Central memory CD8-positive, alpha-beta T cell (primary cell): ENCODE data around the gene PCDHGB6.
"Not testable (repeated sequence)": the region's sequence is repeated elsewhere in the genome, so short reads cannot be mapped to it uniquely, and the experiment has no call there.

Experiments used
- ATAC-seq: fragments of 150-1000 bp; cut with Tn5 transposase; replicated peaks from 2 replicates; pipeline ENCODE4 v1.10.0; 2022; ENCODE audit warnings: mild to moderate bottlenecking, moderate FRiP score, moderate number of reproducible peaks; ENCODE audit not compliant: poor library complexity, severe bottlenecking; ENCODE audit errors: extremely low read depth
- DNase-seq, 2 donors: peaks; one replicate each; pipeline ENCODE4 v3.0.0; 2021; ENCODE audit warnings: low spot score in 2 of 2
- H3K27ac Mint-ChIP-seq: one replicate; pipeline ENCODE4 v1.8.0; 2022; ENCODE audit warnings: low read depth, mild to moderate bottlenecking, moderate library complexity, mixed read lengths
- H3K27me3 Mint-ChIP-seq: one replicate; pipeline ENCODE4 v1.8.0; 2022; ENCODE audit warnings: mixed read lengths
- H3K36me3 Mint-ChIP-seq: one replicate; pipeline ENCODE4 v1.8.0; 2022; ENCODE audit warnings: mild to moderate bottlenecking, moderate library complexity, mixed read lengths; ENCODE audit not compliant: insufficient read depth
- H3K4me1 Mint-ChIP-seq: one replicate; pipeline ENCODE4 v1.8.0; 2022; ENCODE audit warnings: mixed read lengths
- H3K4me3 Mint-ChIP-seq: one replicate; pipeline ENCODE4 v1.8.0; 2022; ENCODE audit warnings: mild to moderate bottlenecking, moderate library complexity, mixed read lengths
- H3K9me3 Mint-ChIP-seq: one replicate; pipeline ENCODE4 v1.8.0; 2022; ENCODE audit warnings: mixed read lengths

Gene PCDHGB6

GRCh38 chr5:141375444-141376155 lies 32.2 kb upstream of the PCDHGB6 start:
- not testable (repeated sequence) for ATAC-seq, DNase-seq, H3K9me3 Mint-ChIP-seq, H3K36me3 Mint-ChIP-seq, H3K4me1 Mint-ChIP-seq, H3K27ac Mint-ChIP-seq, H3K4me3 Mint-ChIP-seq
- H3K27me3 Mint-ChIP-seq, result peaks cover 21% of the 10 kb centered on the region

- Mint-ChIP-seq H3K36me3 (peaks cover 3% of the 10 kb centered on the region), H3K9me3 (peaks cover 13% of the 10 kb centered on the region), H3K27me3 (peaks cover 49% of the 10 kb centered on the region), H3K4me3 (peak within 1 kb of the TSS; percentile 52), H3K4me1 (no peaks in the 10 kb centered on the region), H3K27ac (no peak within 1 kb of the TSS)
- no peak for DNase-seq
- no peak for ATAC-seq
These were observed 25.1 kb upstream of the PCDHGB6 start, which contains the start of gene PCDHGA7 for GRCh38 chr5:141382469-141383294. PCDHGA7 (plus strand) TSS chr5:141382742; CDS start chr5:141382900, 158 bp downstream.

DNA sequence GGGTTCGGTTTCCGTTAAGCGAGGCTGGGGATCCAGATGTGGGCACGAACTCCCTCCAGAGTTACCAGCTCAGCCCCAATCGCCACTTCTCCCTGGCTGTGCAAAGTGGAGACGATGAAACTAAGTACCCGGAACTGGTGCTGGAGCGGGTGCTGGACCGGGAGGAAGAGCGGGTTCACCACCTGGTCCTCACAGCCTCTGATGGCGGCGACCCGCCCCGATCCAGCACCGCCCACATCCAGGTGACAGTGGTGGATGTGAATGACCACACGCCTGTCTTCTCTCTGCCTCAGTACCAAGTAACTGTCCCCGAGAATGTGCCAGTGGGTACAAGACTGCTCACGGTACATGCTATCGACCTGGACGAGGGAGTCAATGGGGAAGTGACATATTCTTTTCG lies 24.5 kb upstream of the PCDHGB6 start:
- ATAC-seq (no peak), DNase-seq (no peak)
- H3K36me3 Mint-ChIP-seq, result peaks cover 3% of the 10 kb centered on the region
- H3K4me1 Mint-ChIP-seq, result no peaks in the 10 kb centered on the region
- H3K27me3 Mint-ChIP-seq, result peaks cover 52% of the 10 kb centered on the region
- H3K4me3 Mint-ChIP-seq, result peak overlapping the region; percentile 52
- no peak overlapping the region for H3K27ac Mint-ChIP-seq
- H3K9me3 Mint-ChIP-seq, result peaks cover 14% of the 10 kb centered on the region

DNA sequence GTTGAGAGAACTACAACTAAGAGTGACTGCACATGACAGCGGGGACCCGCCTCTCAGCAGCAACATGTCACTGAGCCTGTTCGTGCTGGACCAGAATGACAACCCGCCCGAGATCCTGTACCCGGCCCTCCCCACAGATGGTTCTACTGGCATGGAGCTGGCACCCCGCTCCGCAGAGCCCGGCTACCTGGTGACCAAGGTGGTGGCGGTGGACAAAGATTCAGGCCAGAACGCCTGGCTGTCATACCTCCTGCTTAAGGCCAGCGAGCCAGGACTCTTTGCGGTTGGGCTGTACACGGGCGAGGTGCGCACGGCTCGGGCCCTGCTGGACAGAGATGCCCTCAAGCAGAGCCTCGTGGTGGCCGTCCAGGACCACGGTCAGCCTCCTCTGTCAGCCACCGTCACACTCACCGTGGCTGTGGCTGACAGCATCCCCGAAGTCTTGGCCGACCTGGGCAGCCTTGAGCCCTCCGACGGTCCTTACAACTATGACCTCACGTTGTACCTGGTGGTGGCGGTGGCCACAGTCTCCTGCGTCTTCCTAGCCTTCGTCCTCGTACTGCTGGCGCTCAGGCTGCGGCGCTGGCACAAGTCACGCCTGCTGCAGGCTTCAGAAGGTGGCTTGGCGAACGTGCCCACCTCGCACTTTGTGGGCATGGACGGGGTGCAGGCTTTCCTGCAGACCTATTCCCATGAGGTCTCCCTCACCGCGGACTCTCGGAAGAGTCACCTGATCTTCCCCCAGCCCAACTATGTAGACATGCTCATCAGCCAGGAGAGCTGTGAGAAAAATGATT lies 23.2 kb upstream of the PCDHGB6 start:
- Mint-ChIP-seq H3K4me1 (no peaks in the 10 kb centered on the region), H3K9me3 (peaks cover 14% of the 10 kb centered on the region), H3K36me3 (peaks cover 3% of the 10 kb centered on the region), H3K27ac (no peak overlapping the region), H3K27me3 (peaks cover 62% of the 10 kb centered on the region), H3K4me3 (no peak overlapping the region)
- DNase-seq (no peak), ATAC-seq (no peak)

DNA sequence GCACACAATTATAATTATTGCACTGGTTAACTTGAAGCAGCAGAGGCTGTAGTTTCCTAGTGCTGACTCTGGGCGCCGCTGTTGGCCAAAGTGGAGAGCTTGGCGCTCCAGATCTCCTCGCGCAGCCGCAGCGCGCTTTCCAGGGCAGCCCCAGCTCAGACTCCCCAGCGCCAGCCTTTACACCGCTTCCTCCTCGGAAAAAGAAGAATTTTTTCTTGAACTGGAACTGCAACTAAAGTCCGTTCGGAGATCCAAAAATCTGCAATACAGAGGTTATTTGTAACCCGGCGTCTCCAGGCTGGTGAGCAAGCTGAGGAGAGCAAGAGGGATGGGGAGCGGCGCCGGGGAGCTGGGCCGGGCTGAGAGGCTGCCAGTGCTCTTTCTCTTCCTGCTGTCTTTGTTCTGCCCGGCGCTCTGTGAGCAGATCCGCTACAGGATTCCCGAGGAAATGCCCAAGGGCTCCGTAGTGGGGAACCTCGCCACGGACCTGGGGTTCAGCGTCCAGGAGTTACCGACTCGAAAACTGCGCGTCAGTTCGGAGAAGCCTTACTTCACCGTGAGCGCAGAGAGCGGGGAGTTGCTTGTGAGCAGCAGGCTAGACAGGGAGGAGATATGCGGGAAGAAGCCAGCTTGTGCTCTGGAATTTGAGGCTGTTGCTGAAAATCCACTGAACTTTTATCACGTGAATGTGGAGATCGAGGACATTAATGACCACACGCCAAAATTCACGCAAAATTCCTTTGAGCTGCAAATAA lies 20.1 kb upstream of the PCDHGB6 start, which contains the start of gene PCDHGB4:
Gene PCDHGB4 (plus strand): TSS at position 142 of the 755 bp plus-strand sequence. CDS start 187 bp downstream, at position 329.
- Mint-ChIP-seq H3K9me3 (peaks cover 24% of the 10 kb centered on the region), H3K27me3 (peaks cover 79% of the 10 kb centered on the region)
- peak; percentile 19 for ATAC-seq
- DNase-seq, H3K4me1 Mint-ChIP-seq, H3K36me3 Mint-ChIP-seq, H3K4me3 Mint-ChIP-seq, H3K27ac Mint-ChIP-seq: not testable (repeated sequence)

GRCh38 chr5:141388661-141389060 lies 19.2 kb upstream of the PCDHGB6 start:
- ATAC-seq (no peak), DNase-seq (no peak)
- Mint-ChIP-seq H3K4me3 (no peak overlapping the region), H3K4me1 (no peaks in the 10 kb centered on the region), H3K36me3 (peaks cover 2% of the 10 kb centered on the region), H3K9me3 (peaks cover 25% of the 10 kb centered on the region), H3K27ac (no peak overlapping the region), H3K27me3 (peaks cover 73% of the 10 kb centered on the region)

- Mint-ChIP-seq H3K36me3 (peaks cover 2% of the 10 kb centered on the region), H3K4me1 (no peaks in the 10 kb centered on the region), H3K4me3 (no peak overlapping the region), H3K9me3 (peaks cover 25% of the 10 kb centered on the region), H3K27ac (no peak overlapping the region), H3K27me3 (peaks cover 66% of the 10 kb centered on the region)
- ATAC-seq (no peak), DNase-seq (no peak)
These were observed 18.4 kb upstream of the PCDHGB6 start for GRCh38 chr5:141389153-141390042.

DNA sequence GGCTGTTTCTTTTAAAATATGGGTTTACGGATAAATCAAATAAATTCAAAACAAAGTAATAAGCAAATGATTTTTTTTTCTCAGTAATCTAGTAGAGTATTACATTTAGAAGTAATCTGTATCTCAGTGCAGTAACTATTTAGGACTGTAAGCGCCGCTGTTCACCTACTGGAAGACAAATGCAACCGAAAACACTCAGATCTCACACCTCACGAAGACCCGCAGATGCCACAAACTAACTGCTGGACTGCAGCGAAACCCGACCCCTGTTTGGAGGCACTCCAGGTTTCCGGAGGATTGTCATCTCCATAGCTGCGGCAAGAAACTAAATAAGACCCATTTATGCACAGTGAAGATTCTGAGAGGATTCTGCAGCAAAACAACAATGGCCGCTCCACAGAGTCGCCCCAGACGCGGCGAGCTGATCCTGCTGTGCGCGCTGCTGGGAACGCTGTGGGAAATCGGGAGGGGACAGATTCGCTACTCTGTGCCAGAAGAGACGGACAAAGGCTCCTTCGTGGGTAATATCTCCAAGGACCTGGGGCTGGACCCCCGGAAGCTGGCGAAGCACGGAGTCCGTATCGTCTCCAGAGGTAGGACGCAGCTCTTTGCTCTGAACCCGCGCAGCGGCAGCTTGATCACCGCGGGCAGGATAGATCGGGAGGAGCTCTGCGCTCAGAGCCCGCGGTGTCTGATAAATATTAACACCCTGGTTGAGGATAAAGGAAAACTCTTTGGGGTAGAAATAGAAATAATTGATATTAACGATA lies 15.2 kb upstream of the PCDHGB6 start, which contains the start of gene PCDHGA8:
Gene PCDHGA8 (plus strand): TSS at position 205 of the 770 bp plus-strand sequence. CDS start 181 bp downstream, at position 386.
- no peak for DNase-seq
- Mint-ChIP-seq H3K4me1 (no peaks in the 10 kb centered on the region), H3K4me3 (no peak within 1 kb of the TSS), H3K27ac (no peak within 1 kb of the TSS), H3K36me3 (peaks cover 2% of the 10 kb centered on the region), H3K9me3 (peaks cover 15% of the 10 kb centered on the region), H3K27me3 (peaks cover 69% of the 10 kb centered on the region)
- ATAC-seq, result no peak

- peaks cover 2% of the 10 kb centered on the region for H3K36me3 Mint-ChIP-seq
- peaks cover 67% of the 10 kb centered on the region for H3K27me3 Mint-ChIP-seq
- DNase-seq (no peak), ATAC-seq (no peak)
- H3K27ac Mint-ChIP-seq, result no peak overlapping the region
- H3K4me3 Mint-ChIP-seq, result no peak overlapping the region
- peaks cover 15% of the 10 kb centered on the region for H3K9me3 Mint-ChIP-seq
- H3K4me1 Mint-ChIP-seq, result no peaks in the 10 kb centered on the region
These were observed 14.6 kb upstream of the PCDHGB6 start for GRCh38 chr5:141393267-141393666.

DNA sequence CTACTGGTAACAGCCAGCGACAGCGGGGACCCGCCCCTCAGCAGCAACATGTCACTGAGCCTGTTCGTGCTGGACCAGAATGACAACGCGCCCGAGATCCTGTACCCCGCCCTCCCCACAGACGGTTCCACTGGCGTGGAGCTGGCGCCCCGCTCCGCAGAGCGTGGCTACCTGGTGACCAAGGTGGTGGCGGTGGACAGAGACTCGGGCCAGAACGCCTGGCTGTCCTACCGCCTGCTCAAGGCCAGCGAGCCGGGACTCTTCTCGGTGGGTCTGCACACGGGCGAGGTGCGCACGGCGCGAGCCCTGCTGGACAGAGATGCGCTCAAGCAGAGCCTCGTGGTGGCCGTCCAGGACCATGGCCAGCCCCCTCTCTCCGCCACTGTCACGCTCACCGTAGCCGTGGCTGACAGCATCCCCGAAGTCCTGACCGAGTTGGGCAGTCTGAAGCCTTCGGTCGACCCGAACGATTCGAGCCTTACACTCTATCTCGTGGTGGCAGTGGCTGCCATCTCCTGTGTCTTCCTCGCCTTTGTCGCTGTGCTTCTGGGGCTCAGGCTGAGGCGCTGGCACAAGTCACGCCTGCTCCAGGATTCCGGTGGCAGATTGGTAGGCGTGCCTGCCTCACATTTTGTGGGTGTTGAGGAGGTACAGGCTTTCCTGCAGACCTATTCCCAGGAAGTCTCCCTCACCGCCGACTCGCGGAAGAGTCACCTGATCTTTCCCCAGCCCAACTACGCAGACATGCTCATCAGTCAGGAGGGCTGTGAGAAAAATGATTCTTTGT lies 13.2 kb upstream of the PCDHGB6 start:
- Mint-ChIP-seq H3K27me3 (peaks cover 57% of the 10 kb centered on the region), H3K9me3 (peaks cover 11% of the 10 kb centered on the region)
- DNase-seq, H3K36me3 Mint-ChIP-seq, H3K4me1 Mint-ChIP-seq, H3K4me3 Mint-ChIP-seq, ATAC-seq, H3K27ac Mint-ChIP-seq: not testable (repeated sequence)
